NCI-H2227 (cell line): Measurements from ENCODE around the gene RNF125.
"Not testable (repeated sequence)": the region's sequence is repeated elsewhere in the genome, so short reads cannot be mapped to it uniquely, and the experiment has no call there.

ENCODE experiments used
- DNase-seq: peaks from one replicate; lab custom pipeline; 2025; ENCODE audit not compliant: unreplicated experiment; lab: John Stamatoyannopoulos, UW

Gene RNF125

GRCh38 chr18:32083781-32084180, 65.2 kb downstream of the RNF125 start:
- DNase-seq: no peak

DNA sequence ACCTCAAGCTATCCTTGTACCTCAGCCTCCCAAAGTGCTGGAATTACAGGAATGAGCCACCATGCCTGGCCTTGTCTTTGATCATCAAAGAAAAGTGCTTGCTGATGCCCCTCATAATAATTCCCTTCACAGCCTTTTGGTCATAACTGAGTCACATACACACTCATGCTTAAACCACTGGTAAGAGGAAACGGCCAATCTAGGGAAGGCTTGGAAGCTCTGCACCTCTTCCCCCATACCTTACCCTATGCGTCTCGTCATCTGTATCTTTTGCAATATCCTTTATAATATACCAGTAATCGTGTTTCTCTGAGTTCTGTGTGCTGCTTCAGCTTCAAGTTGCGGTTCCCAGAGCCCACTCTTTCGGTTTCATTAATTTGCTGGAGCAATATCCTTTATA, 68.3 kb downstream of the RNF125 start:
- no peak for DNase-seq

DNA sequence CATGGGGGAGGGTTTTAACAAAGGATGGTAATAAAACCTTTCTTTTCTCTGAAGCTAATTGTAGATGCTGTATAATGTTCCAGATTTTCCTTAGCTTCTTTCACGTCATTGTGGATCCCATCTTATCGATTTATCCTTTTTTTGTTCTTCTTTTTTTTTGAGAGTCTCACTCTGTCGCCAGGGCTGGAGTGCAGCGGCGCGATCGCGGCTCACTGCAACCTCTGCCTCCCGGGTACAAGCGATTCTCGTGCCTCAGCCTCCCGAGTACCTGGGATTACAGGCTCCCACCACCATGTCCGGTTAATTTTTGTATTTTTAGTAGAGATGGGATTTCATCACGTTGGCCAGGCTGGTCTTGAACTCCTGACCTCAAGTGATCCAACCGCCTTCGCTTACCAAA, 72.2 kb downstream of the RNF125 start:
- not testable (repeated sequence) for DNase-seq

GRCh38 chr18:32091325-32091723, 72.7 kb downstream of the RNF125 start:
- DNase-seq: no peak

DNA sequence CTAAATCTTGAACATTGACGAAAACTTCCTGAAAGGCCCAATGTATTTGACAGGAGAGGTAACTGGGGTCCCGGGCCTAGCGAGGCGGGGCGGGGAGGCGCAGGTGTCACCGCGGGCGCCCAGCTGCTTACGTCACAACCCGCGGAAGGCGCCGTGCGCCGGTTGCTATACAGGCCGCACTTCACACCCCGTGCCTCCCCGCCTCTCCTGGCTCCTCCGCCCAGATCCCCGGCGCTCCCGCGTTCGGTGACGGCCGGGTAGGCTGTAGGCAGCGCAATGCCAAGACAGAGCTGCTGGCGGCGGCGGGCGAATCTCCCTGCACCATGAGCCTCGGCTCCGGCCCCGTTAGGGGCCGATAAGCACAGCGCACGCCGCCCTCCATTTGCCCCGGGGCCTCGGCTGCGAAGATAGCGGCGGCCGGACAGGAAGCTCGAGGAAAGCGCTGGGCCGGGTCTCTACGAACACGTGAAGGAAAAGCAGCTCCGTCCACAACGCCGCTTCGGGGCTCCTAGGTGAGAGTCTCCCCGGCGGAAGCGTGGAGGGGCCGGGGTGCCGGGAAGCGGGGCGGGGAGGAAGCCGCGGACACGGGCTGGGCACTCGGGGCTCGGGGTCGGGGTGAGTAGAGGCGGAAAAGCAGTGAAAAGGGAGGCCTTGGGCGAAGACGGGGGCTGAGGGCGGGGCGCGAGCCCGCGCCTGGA, 73.2 kb downstream of the RNF125 start, which contains the start of gene RNF138:
RNF138 (plus strand) TSS at position 151 of the 698 bp plus-strand sequence. CDS start 903 bp downstream, outside the sequence.
- peak; percentile 93 for DNase-seq

- DNase-seq: peak; percentile 98
These were observed 73.9 kb downstream of the RNF125 start for GRCh38 chr18:32092422-32093101.

GRCh38 chr18:32093102-32093511, 74.5 kb downstream of the RNF125 start:
- DNase-seq: peak; percentile 76

GRCh38 chr18:32093523-32093922, 74.9 kb downstream of the RNF125 start:
- no peak for DNase-seq

- DNase-seq: no peak
These were observed 76.7 kb downstream of the RNF125 start for GRCh38 chr18:32095192-32095899.

- no peak for DNase-seq
These were observed 77.2 kb downstream of the RNF125 start for GRCh38 chr18:32095900-32096229.

- DNase-seq: no peak
These were observed 78.3 kb downstream of the RNF125 start for GRCh38 chr18:32096946-32097345.

DNA sequence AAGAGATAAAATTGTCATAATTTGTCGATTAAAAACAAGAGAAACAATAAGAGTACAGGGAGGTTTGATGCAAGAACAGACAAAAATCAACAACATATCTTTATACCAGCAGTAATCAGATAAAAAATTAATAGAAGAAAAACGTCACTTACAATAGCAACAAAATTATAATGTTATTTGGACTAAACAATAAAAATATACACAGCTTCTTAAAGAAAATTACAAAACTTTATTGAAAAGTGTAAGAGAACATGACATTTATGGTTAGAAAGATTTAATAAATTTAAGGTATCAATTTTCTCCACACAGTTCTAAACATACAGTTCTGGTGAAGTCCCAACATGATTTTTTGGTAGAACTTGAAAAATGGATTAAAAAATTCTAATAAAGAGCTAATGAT, 85.9 kb downstream of the RNF125 start:
- DNase-seq: no peak

DNA sequence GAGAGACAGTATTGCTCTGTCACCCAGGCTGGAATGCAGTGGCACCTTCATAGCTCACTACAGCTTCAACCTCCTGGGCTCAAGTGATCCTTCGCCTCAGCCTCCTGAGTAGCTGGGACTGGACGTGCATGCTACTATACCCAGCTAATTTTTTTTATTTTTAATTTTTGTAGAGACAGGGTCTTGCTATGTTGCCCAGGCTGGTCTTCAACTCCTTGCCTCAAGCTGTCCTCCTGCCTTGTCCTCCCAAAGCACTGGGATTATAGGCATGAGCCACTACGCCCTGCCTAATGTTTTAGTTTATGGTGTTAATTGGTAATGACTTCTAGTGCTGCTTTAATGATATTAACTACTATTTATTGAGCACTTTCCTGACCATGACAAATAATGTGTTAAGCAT, 91.4 kb downstream of the RNF125 start:
- no peak for DNase-seq

DNA sequence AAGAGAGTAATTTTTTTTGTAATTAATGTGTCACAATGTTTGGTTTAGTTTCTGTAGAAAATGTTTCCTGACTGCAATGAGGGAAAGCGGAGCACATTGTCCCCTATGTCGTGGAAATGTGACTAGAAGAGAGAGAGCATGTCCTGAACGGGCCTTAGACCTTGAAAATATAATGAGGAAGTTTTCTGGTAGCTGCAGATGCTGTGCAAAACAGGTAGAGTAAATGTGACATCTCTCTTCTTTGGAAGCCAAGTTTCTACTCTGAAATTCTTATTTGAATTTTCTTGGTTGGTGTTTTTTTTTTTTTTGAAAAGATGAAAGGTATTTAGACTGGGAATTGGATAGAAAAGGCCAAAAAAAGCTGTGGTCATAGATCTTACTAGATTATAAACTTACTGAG, 93.1 kb downstream of the RNF125 start:
- DNase-seq: no peak

GRCh38 chr18:32112826-32113225, 94.2 kb downstream of the RNF125 start:
- DNase-seq: no peak

DNA sequence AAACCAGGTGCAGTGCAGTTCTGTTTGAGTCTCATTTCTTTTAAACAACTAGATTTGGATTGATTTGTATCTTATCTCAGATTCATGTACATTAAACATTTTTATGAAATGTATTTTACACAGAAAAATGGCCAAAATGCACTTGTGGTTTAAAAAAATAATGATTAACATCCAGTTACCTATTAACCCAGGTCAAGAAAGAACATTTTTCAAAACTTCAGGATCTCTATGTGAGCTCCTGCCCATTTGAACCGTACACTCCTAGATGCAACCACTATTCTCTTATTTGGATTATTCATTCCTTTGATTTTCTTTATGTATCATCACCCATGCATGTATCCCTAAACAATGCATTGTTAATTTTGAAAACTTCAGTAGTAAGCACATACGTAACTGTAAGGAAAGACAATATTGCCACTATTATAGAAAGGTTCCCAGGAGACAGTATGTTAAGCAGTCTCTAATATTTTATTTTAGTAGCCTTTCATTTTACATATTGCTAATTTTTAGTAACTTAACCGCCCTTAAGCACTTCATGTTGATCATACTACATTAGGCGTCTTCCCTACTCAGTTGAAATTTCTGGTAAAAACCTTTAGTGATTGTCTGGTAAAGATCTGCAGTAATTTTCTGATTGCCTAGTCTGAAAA, 95.8 kb downstream of the RNF125 start:
- DNase-seq: no peak

GRCh38 chr18:32122039-32122438, 103.4 kb downstream of the RNF125 start:
- DNase-seq: no peak
